ENCODE results near the gene HASPIN.
A peak's percentile ranks its signal among the peaks of the same experiment; 100 is the strongest.

Gene HASPIN

GRCh38 chr17:3685174-3685573, 38.5 kb upstream of the HASPIN start:
- H3K4me3 ChIP-seq (ENCODE audit: low read depth in 1 of 2, low read length in 2 of 2): no peak overlapping the region
- H3K9ac ChIP-seq (ENCODE audit: low read depth in 1 of 2, low read length in 2 of 2): no peak overlapping the region
- no peaks in the 10 kb centered on the region for H3K36me3 ChIP-seq (ENCODE audit: control insufficient read depth in 1 of 2, insufficient read depth in 2 of 2, low read length in 2 of 2)
- no peaks in the 10 kb centered on the region for H3K4me1 ChIP-seq (ENCODE audit: control insufficient read depth in 1 of 2, insufficient read depth in 2 of 2, low read length in 2 of 2)
- H3K27me3 ChIP-seq (ENCODE audit: control insufficient read depth in 1 of 2, insufficient read depth in 2 of 2, low read length in 2 of 2): peaks cover 0 to 4% of the 10 kb centered on the region in 2 donors
- H3K9me3 ChIP-seq (ENCODE audit: control insufficient read depth in 1 of 2, low read length in 2 of 2): no peaks in the 10 kb centered on the region
- no peak overlapping the region for H3K27ac ChIP-seq (ENCODE audit: low read depth, low read length)

GRCh38 chr17:3688027-3688553, 35.6 kb upstream of the HASPIN start:
- no peak overlapping the region for H3K9ac ChIP-seq (ENCODE audit: low read depth in 1 of 2, low read length in 2 of 2)

DNA sequence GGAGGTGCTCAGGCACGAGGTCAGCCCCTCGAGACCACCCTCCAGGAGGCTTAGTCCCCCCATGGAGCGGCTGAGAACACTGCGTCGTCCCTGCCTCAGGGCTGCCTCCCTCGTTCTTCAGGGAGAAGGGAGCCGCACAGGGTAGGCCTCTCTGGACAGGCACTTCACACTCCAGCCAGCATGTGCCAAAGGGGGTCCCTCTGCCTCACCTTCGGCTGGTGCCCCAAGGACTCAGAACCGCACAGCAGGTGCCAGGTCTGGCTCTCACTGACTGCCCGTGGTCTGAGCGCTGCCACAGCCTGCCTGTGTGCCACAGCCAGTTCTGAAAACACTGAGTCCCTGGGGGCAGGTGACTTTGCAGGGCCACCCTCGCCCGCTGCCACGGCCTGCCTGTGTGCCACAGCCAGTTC, 34.8 kb upstream of the HASPIN start:
- H3K4me3 ChIP-seq (ENCODE audit: low read depth in 1 of 2, low read length in 2 of 2): no peak overlapping the region
- no peak overlapping the region for H3K9ac ChIP-seq (ENCODE audit: low read depth in 1 of 2, low read length in 2 of 2)
- H3K27ac ChIP-seq (ENCODE audit: low read depth, low read length): no peak overlapping the region
- no peaks in the 10 kb centered on the region for H3K36me3 ChIP-seq (ENCODE audit: control insufficient read depth in 1 of 2, insufficient read depth in 2 of 2, low read length in 2 of 2)
- no peaks in the 10 kb centered on the region for H3K4me1 ChIP-seq (ENCODE audit: control insufficient read depth in 1 of 2, insufficient read depth in 2 of 2, low read length in 2 of 2)
- H3K9me3 ChIP-seq (ENCODE audit: control insufficient read depth in 1 of 2, low read length in 2 of 2): no peaks in the 10 kb centered on the region
- H3K27me3 ChIP-seq (ENCODE audit: control insufficient read depth in 1 of 2, insufficient read depth in 2 of 2, low read length in 2 of 2): no peaks in the 10 kb centered on the region

More at GRCh38 chr17:3688027-3688553, 35.6 kb upstream of the HASPIN start:
- Histone ChIP-seq H3K9me3 (ENCODE audit: control insufficient read depth in 1 of 2, low read length in 2 of 2) (no peaks in the 10 kb centered on the region), H3K27ac (ENCODE audit: low read depth, low read length) (no peak overlapping the region), H3K36me3 (ENCODE audit: control insufficient read depth in 1 of 2, insufficient read depth in 2 of 2, low read length in 2 of 2) (no peaks in the 10 kb centered on the region), H3K27me3 (ENCODE audit: control insufficient read depth in 1 of 2, insufficient read depth in 2 of 2, low read length in 2 of 2) (no peaks in the 10 kb centered on the region), H3K4me1 (ENCODE audit: control insufficient read depth in 1 of 2, insufficient read depth in 2 of 2, low read length in 2 of 2) (no peaks in the 10 kb centered on the region), H3K4me3 (ENCODE audit: low read depth in 1 of 2, low read length in 2 of 2) (no peak overlapping the region)

DNA sequence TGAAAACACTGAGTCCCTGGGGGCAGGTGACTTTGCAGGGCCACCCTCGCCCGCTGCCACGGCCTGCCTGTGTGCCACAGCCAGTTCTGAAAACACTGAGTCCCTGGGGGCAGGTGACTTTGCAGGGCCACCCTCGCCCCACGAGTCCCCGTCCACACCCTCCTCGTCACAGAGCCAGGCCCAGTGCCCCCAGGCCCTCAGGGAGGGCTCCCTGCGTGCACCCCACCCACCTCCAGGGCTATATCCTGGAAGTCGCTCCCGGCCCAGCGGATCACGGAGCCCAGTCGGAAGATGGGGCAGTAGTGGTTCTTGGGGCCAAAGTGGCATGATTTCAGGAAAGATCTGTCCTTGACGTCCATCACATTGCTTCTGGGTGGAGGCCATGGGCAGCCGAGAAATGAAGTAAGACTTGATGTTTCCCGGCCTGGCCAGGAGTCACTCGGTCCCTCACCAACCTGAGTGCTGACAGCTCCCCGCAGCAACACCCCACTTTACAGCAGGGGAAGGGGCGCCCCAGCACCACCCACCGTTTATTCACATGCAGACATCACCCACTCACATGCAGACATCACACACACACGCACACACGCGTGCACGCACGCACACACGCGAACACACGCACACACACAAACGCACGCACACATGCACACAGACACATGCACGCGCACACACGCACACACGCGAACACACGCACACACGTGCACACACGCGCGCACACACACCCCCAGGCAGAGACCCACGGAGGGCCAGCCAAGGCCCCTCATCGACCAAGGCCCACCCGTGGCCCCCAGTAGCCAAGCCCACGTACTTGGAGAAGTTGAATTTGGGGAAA, 34.2 kb upstream of the HASPIN start:
- Histone ChIP-seq H3K36me3 (ENCODE audit: control insufficient read depth in 1 of 2, insufficient read depth in 2 of 2, low read length in 2 of 2) (no peaks in the 10 kb centered on the region), H3K9me3 (ENCODE audit: control insufficient read depth in 1 of 2, low read length in 2 of 2) (no peaks in the 10 kb centered on the region), H3K4me3 (ENCODE audit: low read depth in 1 of 2, low read length in 2 of 2) (no peak overlapping the region), H3K27me3 (ENCODE audit: control insufficient read depth in 1 of 2, insufficient read depth in 2 of 2, low read length in 2 of 2) (peaks cover 0 to 2% of the 10 kb centered on the region in 2 donors), H3K4me1 (ENCODE audit: control insufficient read depth in 1 of 2, insufficient read depth in 2 of 2, low read length in 2 of 2) (no peaks in the 10 kb centered on the region), H3K9ac (ENCODE audit: low read depth in 1 of 2, low read length in 2 of 2) (no peak overlapping the region), H3K27ac (ENCODE audit: low read depth, low read length) (no peak overlapping the region)

- H3K27ac ChIP-seq (ENCODE audit: low read depth, low read length): no peak overlapping the region
- H3K9me3 ChIP-seq (ENCODE audit: control insufficient read depth in 1 of 2, low read length in 2 of 2): no peaks in the 10 kb centered on the region
- no peak overlapping the region for H3K4me3 ChIP-seq (ENCODE audit: low read depth in 1 of 2, low read length in 2 of 2)
- H3K4me1 ChIP-seq (ENCODE audit: control insufficient read depth in 1 of 2, insufficient read depth in 2 of 2, low read length in 2 of 2): peaks cover 0 to under 1% of the 10 kb centered on the region in 2 donors
- H3K9ac ChIP-seq (ENCODE audit: low read depth in 1 of 2, low read length in 2 of 2): no peak overlapping the region
- H3K27me3 ChIP-seq (ENCODE audit: control insufficient read depth in 1 of 2, insufficient read depth in 2 of 2, low read length in 2 of 2): peaks cover 6 to 9% of the 10 kb centered on the region in 2 donors
- no peaks in the 10 kb centered on the region for H3K36me3 ChIP-seq (ENCODE audit: control insufficient read depth in 1 of 2, insufficient read depth in 2 of 2, low read length in 2 of 2)
These were observed 33.5 kb upstream of the HASPIN start for GRCh38 chr17:3690094-3690715.

- Histone ChIP-seq H3K4me3 (ENCODE audit: low read depth in 1 of 2, low read length in 2 of 2) (no peak overlapping the region), H3K4me1 (ENCODE audit: control insufficient read depth in 1 of 2, insufficient read depth in 2 of 2, low read length in 2 of 2) (peaks cover 0 to 7% of the 10 kb centered on the region in 2 donors), H3K9me3 (ENCODE audit: control insufficient read depth in 1 of 2, low read length in 2 of 2) (no peaks in the 10 kb centered on the region), H3K27me3 (ENCODE audit: control insufficient read depth in 1 of 2, insufficient read depth in 2 of 2, low read length in 2 of 2) (peaks cover 11 to 12% of the 10 kb centered on the region in 2 donors), H3K36me3 (ENCODE audit: control insufficient read depth in 1 of 2, insufficient read depth in 2 of 2, low read length in 2 of 2) (no peaks in the 10 kb centered on the region), H3K9ac (ENCODE audit: low read depth in 1 of 2, low read length in 2 of 2) (no peak overlapping the region), H3K27ac (ENCODE audit: low read depth, low read length) (no peak overlapping the region)
These were observed 32.1 kb upstream of the HASPIN start for GRCh38 chr17:3691617-3692067.

- H3K36me3 ChIP-seq (ENCODE audit: control insufficient read depth in 1 of 2, insufficient read depth in 2 of 2, low read length in 2 of 2): no peaks in the 10 kb centered on the region
- no peak overlapping the region for H3K4me3 ChIP-seq (ENCODE audit: low read depth in 1 of 2, low read length in 2 of 2)
- H3K27me3 ChIP-seq (ENCODE audit: control insufficient read depth in 1 of 2, insufficient read depth in 2 of 2, low read length in 2 of 2): peaks cover 11 to 14% of the 10 kb centered on the region in 2 donors
- no peak overlapping the region for H3K27ac ChIP-seq (ENCODE audit: low read depth, low read length)
- peaks cover 0 to 7% of the 10 kb centered on the region in 2 donors for H3K4me1 ChIP-seq (ENCODE audit: control insufficient read depth in 1 of 2, insufficient read depth in 2 of 2, low read length in 2 of 2)
- no peak overlapping the region for H3K9ac ChIP-seq (ENCODE audit: low read depth in 1 of 2, low read length in 2 of 2)
- no peaks in the 10 kb centered on the region for H3K9me3 ChIP-seq (ENCODE audit: control insufficient read depth in 1 of 2, low read length in 2 of 2)
These were observed 31.4 kb upstream of the HASPIN start for GRCh38 chr17:3692346-3692745.

DNA sequence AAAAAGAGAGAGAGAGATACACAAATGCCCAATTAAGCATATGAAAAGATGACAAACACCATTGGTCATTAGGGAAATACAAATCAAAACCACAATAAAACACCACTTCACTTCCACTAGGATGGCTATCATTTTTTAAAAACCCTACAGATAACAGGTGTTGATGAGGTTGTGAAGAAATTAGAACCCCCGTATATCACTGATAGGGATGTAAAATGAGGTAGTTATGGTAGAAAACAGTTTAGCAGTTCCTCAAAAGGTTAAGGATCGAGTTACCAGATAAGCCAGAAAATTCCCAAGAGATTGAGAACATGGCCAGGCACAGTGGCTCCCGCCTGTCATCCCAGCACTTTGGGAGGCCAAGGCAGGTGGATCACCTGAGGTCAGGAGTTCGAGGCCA, 30.6 kb upstream of the HASPIN start:
- Histone ChIP-seq H3K4me1 (ENCODE audit: control insufficient read depth in 1 of 2, insufficient read depth in 2 of 2, low read length in 2 of 2) (peaks cover 0 to 7% of the 10 kb centered on the region in 2 donors), H3K9me3 (ENCODE audit: control insufficient read depth in 1 of 2, low read length in 2 of 2) (no peaks in the 10 kb centered on the region), H3K27me3 (ENCODE audit: control insufficient read depth in 1 of 2, insufficient read depth in 2 of 2, low read length in 2 of 2) (peaks cover 11 to 15% of the 10 kb centered on the region in 2 donors), H3K9ac (ENCODE audit: low read depth in 1 of 2, low read length in 2 of 2) (no peak overlapping the region), H3K27ac (ENCODE audit: low read depth, low read length) (no peak overlapping the region), H3K4me3 (ENCODE audit: low read depth in 1 of 2, low read length in 2 of 2) (no peak overlapping the region), H3K36me3 (ENCODE audit: control insufficient read depth in 1 of 2, insufficient read depth in 2 of 2, low read length in 2 of 2) (no peaks in the 10 kb centered on the region)

- peaks cover 11 to 15% of the 10 kb centered on the region in 2 donors for H3K27me3 ChIP-seq (ENCODE audit: control insufficient read depth in 1 of 2, insufficient read depth in 2 of 2, low read length in 2 of 2)
- no peak overlapping the region for H3K9ac ChIP-seq (ENCODE audit: low read depth in 1 of 2, low read length in 2 of 2)
These were observed 29.9 kb upstream of the HASPIN start for GRCh38 chr17:3693829-3694231.

DNA sequence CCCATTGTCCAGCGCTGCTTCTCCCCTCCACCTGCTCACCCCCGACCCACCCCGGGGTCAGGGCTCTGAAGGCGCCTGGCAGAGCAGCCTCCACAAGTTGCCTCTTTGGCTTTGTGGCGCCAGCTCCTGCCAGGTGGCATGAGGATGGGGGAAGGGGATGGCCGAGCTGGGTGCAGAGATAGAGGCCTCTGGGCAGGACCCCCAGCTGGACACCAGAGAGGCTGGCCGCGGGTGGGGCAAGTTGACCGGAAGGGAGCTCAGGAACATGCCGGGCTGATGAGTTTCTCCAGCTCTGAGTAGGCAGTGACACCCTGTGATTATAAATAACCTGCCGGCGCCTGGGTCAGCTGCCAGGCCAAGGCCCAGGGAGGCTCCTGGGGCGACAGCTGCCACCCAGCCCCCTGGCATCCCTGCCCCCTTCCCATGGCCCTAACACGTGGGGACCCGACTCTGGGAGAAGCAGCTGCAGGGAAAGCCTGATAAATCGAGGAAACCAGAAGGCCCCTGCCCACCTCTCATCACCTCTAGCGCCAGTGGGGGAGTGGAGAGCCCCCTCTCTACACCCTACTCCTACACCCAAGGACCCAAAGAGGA, 28.5 kb upstream of the HASPIN start:
- H3K4me1 ChIP-seq (ENCODE audit: control insufficient read depth in 1 of 2, insufficient read depth in 2 of 2, low read length in 2 of 2): peaks cover 0 to 7% of the 10 kb centered on the region in 2 donors
- peak overlapping the region; percentile 18 for H3K9ac ChIP-seq (ENCODE audit: low read depth in 1 of 2, low read length in 2 of 2)
- peak overlapping the region; percentile 62 to 71 for H3K4me3 ChIP-seq (ENCODE audit: low read depth in 1 of 2, low read length in 2 of 2)
- no peak overlapping the region for H3K27ac ChIP-seq (ENCODE audit: low read depth, low read length)
- H3K9me3 ChIP-seq (ENCODE audit: control insufficient read depth in 1 of 2, low read length in 2 of 2): no peaks in the 10 kb centered on the region
- no peaks in the 10 kb centered on the region for H3K36me3 ChIP-seq (ENCODE audit: control insufficient read depth in 1 of 2, insufficient read depth in 2 of 2, low read length in 2 of 2)
- H3K27me3 ChIP-seq (ENCODE audit: control insufficient read depth in 1 of 2, insufficient read depth in 2 of 2, low read length in 2 of 2): peaks cover 11 to 15% of the 10 kb centered on the region in 2 donors

More at GRCh38 chr17:3693829-3694231, 29.9 kb upstream of the HASPIN start:
- H3K27ac ChIP-seq (ENCODE audit: low read depth, low read length): no peak overlapping the region
- peaks cover 0 to 7% of the 10 kb centered on the region in 2 donors for H3K4me1 ChIP-seq (ENCODE audit: control insufficient read depth in 1 of 2, insufficient read depth in 2 of 2, low read length in 2 of 2)
- no peak overlapping the region for H3K4me3 ChIP-seq (ENCODE audit: low read depth in 1 of 2, low read length in 2 of 2)
- H3K36me3 ChIP-seq (ENCODE audit: control insufficient read depth in 1 of 2, insufficient read depth in 2 of 2, low read length in 2 of 2): no peaks in the 10 kb centered on the region
- H3K9me3 ChIP-seq (ENCODE audit: control insufficient read depth in 1 of 2, low read length in 2 of 2): no peaks in the 10 kb centered on the region
